Measurements from ENCODE around the gene FRMD8.
A peak's percentile ranks its signal among the peaks of the same experiment; 100 is the strongest.

Gene FRMD8

DNA sequence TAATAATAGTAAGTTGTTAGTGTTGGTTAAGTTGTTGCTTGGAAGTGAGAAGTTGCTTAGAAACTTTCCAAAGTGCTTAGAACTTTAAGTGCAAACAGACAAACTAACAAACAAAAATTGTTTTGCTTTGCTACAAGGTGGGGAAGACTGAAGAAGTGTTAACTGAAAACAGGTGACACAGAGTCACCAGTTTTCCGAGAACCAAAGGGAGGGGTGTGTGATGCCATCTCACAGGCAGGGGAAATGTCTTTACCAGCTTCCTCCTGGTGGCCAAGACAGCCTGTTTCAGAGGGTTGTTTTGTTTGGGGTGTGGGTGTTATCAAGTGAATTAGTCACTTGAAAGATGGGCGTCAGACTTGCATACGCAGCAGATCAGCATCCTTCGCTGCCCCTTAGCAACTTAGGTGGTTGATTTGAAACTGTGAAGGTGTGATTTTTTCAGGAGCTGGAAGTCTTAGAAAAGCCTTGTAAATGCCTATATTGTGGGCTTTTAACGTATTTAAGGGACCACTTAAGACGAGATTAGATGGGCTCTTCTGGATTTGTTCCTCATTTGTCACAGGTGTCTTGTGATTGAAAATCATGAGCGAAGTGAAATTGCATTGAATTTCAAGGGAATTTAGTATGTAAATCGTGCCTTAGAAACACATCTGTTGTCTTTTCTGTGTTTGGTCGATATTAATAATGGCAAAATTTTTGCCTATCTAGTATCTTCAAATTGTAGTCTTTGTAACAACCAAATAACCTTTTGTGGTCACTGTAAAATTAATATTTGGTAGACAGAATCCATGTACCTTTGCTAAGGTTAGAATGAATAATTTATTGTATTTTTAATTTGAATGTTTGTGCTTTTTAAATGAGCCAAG, 38.9 kb downstream of the FRMD8 start:
- peak; percentile 84 for DNase-seq (ENCODE audit: low read depth)

GRCh38 chr11:65425971-65426838, 39.8 kb downstream of the FRMD8 start:
- no peak for DNase-seq (ENCODE audit: low read depth)

DNA sequence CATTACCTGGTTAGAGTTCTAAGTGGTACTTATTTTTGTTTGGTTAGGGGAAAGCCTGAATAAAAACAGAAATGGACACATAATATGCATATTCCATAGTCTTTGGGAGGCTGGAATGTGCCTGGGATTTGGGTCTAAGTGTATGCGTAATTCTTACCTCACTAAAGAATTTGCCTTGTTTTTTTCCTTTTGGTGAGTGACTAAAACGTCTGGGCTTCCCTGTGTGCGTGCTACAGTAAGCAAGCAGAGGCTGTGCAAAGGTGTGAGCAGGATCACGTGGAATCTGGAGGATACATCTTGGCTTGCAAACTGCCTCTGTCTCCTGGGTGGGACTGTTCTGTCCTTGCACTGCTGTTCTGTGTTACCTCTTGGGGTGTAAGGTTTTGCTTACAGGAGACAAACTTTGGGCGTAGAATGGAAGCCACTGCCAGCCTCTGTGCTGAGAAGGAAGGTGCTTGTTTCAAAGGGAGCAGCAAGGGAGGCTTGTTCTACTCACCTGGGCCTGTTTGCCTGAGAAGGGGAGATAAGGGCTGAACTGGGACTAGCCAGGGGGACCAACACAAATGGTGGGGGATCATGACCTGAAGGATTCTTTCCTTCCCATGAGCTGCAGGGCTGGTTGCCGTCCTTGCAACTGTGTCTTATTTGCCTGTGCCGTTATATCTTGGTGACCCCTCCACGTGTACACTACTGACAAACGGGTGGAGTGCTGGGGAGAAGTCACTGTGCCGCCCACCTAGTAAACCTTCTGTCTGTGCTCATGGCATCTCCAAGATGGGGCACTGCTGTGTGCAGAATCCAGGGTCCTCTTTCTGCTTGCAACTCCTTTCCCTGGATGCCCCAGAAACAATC, 40.6 kb downstream of the FRMD8 start:
- DNase-seq (ENCODE audit: low read depth), result no peak

DNA sequence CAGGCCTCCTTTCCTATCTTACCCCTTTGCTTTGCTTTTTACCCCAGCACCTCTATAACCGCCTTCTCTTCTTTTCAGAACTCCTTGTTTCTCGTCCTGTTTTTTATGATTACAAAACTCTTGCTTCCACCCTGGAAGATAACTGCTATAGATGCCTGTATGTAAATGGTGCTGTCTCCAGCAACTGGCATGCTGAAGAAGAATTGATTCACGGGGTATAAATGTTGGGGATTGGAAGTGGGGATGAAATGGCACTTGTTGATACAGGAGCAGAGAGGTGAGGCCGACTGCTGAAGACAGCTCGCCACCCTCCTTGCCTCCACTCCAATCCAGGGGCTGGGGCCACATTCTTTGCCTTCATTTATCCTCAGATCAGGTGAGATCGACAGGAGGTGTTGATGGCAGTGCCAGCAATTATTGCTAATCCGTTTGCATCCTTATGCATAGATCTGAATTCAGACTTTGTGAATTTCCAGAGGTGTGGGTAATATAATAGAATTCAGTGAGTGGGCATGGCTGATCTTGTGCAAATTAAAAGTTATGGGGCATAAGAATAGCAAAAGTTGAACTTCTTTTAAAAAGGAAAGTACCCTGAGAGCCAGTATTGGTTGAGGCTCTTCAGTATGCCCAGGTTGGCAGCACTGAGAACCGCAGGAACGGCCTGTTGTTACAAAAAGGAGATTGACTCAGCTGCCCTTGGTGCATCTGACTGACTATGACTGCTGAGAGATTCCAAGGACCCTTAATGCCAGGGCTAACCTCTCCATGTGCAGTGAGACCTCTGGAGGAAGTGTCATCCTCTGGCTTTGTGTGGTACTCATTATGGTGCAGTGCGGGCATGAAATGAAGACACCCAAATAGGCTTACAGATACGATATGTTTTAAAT, 41.5 kb downstream of the FRMD8 start:
- no peak for DNase-seq (ENCODE audit: low read depth)

DNA sequence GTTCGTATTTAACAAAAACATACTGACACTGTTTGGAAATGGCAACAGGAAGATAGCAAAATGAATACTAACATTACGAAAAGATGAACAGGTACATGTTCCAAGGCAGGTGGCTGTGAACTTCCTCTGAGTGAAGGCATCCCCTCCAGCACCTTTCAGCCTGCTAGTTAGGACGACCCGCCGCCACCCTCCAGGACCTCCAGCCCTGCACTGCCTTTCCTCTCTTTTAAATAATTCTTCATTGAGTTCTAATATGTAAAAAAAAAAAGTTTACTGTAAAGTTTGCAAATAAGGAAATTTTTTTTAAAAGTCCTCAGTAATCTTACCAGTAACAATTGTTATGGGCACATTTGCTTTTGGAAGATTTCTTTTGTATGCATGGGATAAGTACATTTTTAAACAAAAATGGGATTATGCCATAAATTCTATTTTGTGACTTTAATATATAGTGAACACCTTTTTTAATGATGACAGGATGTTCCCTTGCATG, 42.2 kb downstream of the FRMD8 start:
- no peak for DNase-seq (ENCODE audit: low read depth)

GRCh38 chr11:65429068-65429681, 42.7 kb downstream of the FRMD8 start:
- DNase-seq (ENCODE audit: low read depth), result no peak

- no peak for DNase-seq (ENCODE audit: low read depth)
Measured at GRCh38 chr11:65429724-65430405, 43.4 kb downstream of the FRMD8 start.

DNA sequence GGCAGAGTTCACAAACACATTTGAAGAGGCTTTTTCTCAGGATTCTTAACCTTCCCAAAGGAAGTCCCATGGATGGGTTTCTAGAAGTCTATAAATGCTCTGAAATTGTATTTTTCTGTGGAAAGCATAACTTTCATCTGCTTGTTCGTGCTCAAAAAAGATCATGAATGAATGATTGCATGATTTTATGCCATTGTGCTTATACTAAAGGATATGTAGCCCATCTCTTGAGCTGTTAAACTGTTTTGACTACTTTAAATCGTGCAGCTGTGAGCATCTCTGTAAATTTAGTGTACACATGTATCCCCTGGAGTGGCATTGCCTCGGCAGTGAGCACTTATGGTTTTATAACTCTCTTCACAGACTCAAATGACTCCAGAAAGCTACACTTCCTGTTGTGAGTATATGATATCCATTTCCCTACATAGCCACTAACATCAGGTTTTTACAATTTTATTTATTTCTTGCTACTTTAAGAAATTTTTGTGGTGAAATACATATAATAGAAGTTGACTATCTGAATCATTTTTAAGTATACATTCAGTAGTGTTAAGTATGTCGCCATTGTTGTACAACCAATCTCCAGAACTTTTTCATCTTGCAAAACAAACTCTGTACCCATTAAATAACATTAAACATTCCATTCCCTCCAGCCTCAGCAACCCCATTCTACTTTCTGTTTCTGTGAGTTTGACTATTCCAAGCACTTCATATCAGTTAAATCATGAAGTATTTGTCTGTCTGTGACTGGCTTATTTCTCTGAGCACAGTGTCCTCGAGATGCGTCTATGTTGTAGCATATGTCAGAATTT, 44.2 kb downstream of the FRMD8 start:
- no peak for DNase-seq (ENCODE audit: low read depth)

DNA sequence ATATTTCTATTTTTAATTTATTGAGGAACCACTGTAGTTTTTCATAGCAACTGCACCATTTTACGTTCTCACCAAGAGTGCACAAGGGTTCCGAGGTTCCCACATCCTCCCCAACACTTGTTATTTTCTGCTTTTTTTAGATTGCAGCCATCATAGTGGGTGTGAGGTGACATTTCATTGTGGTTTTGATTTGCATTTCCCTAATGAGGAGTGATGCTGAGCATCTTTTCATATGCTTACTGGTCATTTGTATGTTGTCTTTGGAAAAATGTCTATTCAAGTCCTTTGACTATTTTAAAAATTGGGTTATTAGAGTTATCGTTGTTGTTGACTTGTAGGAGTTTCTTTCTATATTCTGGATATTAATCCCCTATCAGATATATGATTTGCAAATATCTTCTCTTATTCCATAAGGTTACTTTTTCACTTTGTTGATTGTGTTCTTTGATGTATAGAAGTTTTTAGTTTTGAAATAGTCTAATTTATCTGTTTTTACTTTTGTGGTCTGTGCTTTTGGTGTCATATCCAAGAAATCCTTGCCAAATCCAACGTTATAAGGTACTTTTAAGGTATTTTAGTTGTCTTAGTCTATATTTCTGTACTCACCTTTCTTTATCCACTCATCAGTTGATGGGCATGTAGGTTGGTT, 45.1 kb downstream of the FRMD8 start:
- DNase-seq (ENCODE audit: low read depth), result no peak

DNA sequence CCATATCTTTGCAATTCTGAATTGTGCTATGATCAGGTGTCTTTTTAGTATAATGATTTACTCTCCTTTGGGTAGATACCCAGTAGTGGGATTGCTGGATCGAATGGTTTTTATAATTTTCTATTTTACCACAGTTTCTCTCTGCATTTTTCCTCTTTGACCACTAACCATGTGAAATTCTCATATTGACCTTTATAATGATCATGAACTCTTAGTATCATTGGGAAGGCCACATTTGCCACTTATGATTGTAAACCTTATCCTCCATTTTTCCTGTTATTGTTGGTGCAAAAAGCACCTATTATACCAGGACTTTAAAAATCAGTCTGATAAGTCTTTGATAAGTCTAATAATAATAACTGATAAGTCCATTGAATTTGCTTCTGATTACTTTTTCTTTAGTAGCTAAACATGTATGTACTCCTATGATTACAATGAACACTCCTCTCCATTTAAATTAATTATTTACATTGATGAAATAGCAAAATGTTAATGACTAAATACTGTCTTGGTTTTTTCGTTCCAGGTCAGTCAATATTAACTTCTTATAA, 45.7 kb downstream of the FRMD8 start:
- no peak for DNase-seq (ENCODE audit: low read depth)

DNA sequence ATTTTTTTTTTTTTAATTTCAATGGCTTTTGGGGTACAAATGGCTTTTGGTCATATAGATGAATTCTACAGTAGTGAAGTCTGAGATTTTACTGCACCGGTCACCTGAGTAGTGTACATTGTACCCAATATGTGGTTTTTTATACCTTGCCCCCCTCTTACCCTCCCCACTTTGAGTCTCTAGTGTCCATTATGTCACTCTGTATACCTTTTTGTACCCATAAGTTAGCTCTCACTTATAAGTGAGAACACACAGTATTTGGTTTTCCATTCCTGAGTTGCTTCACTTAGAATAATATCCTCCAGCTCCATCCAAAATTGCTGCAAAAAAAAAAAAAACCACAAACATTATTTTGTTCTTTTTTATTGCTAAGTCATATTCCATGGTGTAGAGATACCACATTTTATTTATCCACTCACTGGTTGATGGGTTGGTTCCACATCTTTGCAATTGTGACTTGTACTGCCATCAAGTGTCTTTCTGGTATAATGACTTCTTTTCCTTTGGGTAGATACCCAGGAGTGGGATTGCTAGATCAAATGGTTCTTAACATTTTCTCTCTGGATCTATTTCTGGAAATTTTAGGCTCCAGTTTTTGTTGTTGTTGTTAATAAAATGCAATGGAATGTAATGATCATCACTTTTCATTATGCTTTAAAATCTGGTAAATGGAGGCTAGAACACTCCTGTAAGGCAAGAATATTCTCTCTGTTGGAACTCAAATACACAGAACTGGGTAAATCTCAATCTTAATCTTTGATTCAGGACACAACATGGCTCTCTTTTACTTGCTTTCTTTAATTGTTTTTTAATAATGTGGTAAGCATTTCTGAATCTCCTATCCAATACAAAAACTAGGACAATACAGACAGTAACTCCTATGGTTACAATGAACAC, 46.5 kb downstream of the FRMD8 start:
- no peak for DNase-seq (ENCODE audit: low read depth)

GRCh38 chr11:65433657-65434056, 47.2 kb downstream of the FRMD8 start:
- DNase-seq (ENCODE audit: low read depth), result no peak

- DNase-seq (ENCODE audit: low read depth), result no peak
Measured at GRCh38 chr11:65434057-65434666, 47.7 kb downstream of the FRMD8 start.

DNA sequence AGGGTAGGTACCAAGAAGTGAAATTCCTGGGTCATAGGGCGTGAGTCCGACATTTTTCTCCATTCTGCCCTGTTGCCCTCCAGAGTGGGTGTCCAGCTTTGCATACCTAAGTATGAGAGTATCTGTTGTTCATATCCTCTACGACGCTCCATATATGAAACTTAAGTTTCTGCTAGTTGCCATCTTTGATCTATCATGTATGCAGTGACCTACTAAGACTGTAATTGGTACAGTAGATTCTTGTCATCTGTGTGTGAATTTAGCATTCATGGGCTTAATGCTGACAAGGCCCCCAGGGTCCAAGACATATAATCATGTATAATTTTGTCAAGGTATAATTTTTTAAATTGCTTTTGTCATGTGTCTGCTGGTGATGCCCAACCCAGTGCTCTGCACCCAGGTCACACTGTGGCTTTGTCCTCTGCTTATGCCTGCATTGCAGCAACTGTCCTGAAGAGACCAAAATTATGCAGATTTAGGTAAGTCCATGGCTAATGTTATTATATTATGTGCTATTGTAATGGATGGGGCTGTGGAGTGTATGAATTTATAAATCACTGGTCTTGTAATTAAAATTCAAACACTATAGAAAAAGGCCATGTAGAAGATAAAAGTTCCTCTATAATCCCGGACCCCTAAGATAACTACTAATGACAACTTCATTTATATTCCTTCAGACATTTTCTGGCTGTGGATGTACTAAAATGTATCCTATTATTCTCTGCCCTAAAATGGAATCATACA, 48.4 kb downstream of the FRMD8 start:
- no peak for DNase-seq (ENCODE audit: low read depth)

- DNase-seq (ENCODE audit: low read depth), result no peak
Measured at GRCh38 chr11:65435411-65435931, 49.0 kb downstream of the FRMD8 start.

DNA sequence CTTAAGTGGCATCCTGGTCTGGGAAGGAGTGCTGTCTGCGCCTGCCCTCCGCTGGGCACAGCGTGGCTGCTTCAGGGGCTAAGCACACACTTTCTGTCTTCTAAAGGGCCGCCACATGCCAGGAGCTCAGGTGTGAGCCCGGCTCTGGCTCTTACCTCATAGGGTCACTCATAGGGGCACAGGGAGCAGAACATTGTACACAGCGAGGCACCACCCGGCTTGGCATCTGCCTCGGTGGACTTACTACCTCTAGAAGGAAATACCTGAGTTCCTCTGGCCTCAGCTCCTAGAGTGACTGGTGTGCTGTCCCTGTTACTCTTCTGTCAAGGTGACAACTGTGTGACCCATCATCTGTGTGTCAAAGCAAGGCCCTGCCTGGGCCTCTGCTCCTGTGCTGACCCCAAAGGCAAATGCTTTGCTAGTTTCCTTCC, 49.6 kb downstream of the FRMD8 start:
- no peak for DNase-seq (ENCODE audit: low read depth)
